GM18526 (cell line): ENCODE measurements around the gene PTGES3.

Experiments used
- POLR2A ChIP-seq: IDR thresholded peaks from 3 replicates; pipeline ENCODE4 v1.6.1; 2011; ENCODE audit not compliant: insufficient read length; ENCODE audit errors: extremely low read depth

Gene PTGES3

GRCh38 chr12:56716933-56717880 is 29.1 kb upstream of the PTGES3 start:
- TF ChIP-seq POLR2A = no peak

DNA sequence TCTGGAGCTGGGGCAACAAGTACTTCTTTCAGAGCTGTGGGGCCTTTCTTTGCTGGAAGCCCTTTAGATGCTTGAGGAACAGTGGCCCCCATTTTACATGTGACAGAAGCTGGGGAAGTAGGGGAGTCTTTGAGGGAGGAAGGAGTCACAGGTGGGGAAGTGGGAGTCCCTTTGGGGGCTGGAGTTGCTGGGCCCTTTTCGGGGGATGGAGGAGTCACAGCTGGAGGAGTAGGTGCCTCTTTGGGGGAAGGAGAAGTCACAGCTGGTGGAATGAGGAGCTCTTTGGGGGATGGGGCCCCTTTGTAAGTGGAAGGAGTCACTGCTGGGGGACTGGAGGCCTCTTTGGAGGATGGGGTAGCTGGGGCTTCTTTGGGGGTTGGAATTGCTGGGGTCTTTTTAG is 28.4 kb upstream of the PTGES3 start:
- TF ChIP-seq POLR2A = no peak

DNA sequence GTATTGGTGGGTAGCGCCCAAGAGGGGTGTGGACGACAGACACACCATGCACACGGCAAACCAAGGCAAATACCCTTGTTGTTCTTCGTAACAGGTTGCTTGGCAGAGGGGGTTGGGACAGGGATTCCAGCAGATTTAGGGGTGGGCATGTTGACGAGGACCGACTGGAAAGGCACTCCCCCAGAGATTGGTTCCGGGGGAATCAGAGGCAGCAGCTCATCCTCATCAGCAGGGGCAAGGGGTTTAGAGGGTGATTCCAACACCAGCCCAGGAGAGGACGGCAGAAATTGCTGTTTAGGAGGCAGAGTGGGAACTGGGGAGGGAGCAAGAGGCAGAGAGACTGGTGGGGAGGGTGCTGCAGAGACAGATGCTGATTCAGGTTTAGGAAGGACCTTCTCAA is 27.7 kb upstream of the PTGES3 start:
- no peak for TF ChIP-seq POLR2A

DNA sequence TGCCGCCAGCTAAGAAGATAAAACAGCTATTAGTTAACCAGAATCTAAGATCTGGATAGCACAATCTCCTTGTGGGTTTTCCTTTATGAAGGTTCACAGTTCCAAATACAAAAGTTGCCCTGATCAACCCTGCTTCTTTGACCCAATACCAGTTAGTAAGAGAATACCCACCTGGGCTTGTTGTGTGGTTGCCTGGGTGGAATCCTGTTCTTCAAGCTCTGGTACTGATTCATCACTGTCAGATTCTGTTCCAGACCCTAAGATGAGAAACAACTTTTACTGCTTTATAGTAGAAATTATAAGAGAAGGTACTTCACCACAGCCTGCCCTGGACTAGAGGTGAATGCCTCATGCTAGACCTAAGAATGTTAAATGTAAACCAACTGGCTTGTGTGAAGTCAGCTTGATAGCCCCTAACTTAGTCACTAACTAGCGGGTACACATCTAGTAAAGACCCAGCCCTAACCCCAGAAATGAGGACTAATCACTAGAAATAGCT is 26.4 kb upstream of the PTGES3 start:
- TF ChIP-seq POLR2A = no peak

- no peak for TF ChIP-seq POLR2A
Observed at GRCh38 chr12:56713345-56713744, 25.3 kb upstream of the PTGES3 start.

DNA sequence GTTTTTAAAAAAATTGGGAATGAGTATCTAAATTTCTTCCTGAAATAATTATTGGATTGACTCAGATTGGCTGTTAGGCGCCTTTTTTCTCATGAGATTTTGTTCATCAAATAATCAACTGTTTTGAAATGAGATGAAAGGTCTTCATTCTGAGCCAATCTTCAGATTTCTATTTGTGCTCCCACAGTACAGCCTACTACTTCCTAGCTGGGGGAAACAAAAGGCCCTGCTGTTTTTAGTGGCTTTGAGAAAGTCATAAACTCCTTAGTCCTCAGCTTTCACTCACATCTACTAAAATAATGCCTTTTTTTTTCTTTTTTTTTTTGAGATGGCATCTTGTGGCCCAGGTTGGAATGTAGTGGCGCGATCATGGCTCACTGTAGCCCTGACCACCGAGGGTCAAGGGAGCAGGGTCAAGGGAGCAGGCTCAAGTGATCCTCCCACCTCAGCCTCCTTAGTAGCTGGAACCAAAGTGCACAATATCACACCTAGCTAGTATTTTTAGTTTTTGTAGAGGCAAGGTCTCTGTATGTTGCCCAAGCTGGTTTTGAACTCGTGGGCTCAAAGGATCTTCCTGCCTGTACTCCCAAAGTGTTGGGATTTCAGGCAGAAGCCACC is 21.8 kb upstream of the PTGES3 start:
- no peak for TF ChIP-seq POLR2A

- TF ChIP-seq POLR2A = no peak
Observed at GRCh38 chr12:56699020-56699661, 11.1 kb upstream of the PTGES3 start.

DNA sequence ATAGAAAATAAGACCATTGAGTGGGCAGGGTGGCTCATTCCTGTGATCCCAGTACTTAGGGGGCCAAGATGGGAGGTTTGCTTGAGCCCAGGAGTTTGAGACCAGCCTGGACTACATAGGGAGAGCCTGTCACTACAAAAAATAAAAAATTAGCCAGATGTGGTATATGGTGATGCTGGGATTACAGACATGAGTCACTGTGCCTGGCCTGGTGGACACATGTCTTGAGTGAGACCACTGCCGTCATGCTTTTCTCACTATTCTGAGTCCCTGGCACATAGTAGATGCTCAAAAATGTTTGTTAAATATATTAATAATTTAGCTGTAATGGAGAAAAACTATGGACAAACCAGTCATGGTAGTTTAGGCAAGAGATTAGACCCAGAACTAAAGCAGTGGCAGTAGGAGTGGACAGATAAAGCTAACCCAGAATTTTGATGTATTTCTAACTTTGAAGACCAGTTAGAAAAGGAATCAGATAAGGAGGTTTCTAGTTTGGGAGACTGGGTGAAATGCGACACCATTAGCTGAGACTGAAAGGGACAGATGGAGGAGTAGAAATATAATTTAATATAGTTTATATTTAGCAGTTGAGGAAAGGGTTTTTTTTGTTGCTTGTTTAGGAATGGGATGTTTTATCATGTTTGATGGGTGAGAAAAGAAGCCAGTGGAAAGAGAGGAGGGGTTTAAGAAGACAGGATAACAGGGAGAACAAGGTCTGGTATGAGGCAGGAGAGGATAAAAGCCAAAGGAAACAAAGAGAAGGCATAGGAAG is 7.4 kb upstream of the PTGES3 start:
- TF ChIP-seq POLR2A = no peak

- TF ChIP-seq POLR2A = no peak
Observed at GRCh38 chr12:56694161-56694560, 6.1 kb upstream of the PTGES3 start.

- no peak for TF ChIP-seq POLR2A
Observed at GRCh38 chr12:56688846-56689109, 694 bp upstream of the PTGES3 start.

DNA sequence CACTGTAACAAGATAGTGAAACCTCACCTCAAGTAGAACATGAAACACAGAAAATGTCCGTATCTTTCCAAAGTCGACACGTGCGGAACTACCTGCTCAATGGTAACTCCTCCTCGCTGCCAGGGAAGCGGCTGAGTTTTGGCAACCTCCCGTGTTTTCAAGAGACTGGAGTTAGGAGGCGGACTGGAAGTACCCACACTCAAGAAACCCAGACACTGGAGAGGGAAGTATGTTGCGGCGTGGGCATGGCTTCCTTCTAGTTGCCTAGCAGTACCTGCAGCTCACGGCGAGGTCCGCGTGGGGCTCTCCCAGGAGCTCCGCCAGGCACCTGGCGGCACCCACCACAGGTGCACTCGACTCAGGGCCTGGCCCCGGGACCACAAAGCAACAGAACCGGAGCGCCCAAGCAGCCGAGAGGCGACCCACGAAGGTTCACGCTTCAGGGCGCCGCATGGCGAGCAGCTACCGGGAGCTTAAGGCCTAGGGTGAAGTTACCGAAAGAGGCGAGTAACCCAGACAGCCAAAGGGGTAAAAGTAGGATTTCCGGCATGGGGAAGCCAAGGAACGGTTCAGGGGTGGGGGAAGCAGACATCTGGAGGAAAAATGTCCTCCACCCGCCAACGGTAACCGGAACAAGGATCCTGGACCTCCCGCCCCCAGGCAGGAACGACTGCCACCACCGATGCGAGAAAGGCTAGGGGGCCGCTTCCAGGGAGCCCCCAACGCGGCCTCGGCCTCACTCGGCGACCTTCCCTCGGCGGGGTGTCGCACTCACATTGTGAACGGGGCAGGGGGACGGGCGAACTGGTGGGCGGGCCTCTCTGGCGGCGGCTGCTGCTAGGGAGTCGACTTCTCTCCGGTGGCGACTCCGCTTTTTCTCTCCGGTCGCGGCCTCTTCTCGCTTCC is 608 bp downstream of the PTGES3 start:
- TF ChIP-seq POLR2A = peak; percentile 18

GRCh38 chr12:56684745-56685359 is 3.2 kb downstream of the PTGES3 start:
- no peak for TF ChIP-seq POLR2A

GRCh38 chr12:56682323-56682722 is 5.8 kb downstream of the PTGES3 start:
- no peak for TF ChIP-seq POLR2A
